Nephron progenitor cell (in vitro differentiated cells): ENCODE results near the gene USP9X.

ENCODE experiments used
- DNase-seq: peaks from one replicate; pipeline ENCODE4 v3.0.0; 2021
- H3K27ac Mint-ChIP-seq: 2 replicates; pipeline ENCODE4 v1.8.0; 2021; ENCODE audit warnings: mild to moderate bottlenecking, moderate library complexity, mixed read lengths
- H3K27me3 Mint-ChIP-seq: 2 replicates; pipeline ENCODE4 v1.8.0; 2021; ENCODE audit warnings: mild to moderate bottlenecking, low read depth, mixed read lengths; ENCODE audit not compliant: poor library complexity
- H3K36me3 Mint-ChIP-seq: 2 replicates; pipeline ENCODE4 v1.8.0; 2021; ENCODE audit warnings: low read depth, mixed read lengths
- H3K4me1 Mint-ChIP-seq: 2 replicates; pipeline ENCODE4 v1.8.0; 2021; ENCODE audit warnings: mixed read lengths
- H3K4me3 Mint-ChIP-seq: 2 replicates; pipeline ENCODE4 v1.8.0; 2021; ENCODE audit warnings: mild to moderate bottlenecking, moderate library complexity, mixed read lengths
- H3K9me3 Mint-ChIP-seq: 2 replicates; pipeline ENCODE4 v1.8.0; 2021; ENCODE audit warnings: mild to moderate bottlenecking, moderate library complexity, mixed read lengths
- TF ChIP-seq, protein P1 (sequence below): fragments of 200-600 bp; sonication (generic); IDR thresholded peaks from 2 replicates; pipeline ENCODE4 v1.5.0; 2021; ENCODE audit warnings: antibody characterized with exemption

The USP9X gene

DNA sequence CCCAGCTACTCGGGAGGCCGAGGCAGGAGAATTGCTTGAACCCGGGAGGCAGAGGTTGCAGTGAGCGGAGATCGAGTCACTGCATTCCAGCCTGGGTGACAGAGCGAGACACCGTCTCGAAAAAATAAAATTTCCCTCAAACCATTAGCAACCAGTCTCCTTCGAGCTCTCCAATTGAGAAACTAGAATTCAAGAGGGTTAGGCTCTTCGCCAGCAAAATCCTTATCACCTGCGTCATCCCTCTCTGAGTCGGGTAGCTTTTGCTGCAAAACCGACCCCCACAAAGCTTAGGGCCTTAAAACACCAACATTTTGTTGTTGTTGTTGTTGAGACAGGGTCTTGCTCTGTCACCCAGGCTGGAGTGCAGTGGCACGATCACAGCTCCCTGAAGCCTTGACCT, 173.6 kb downstream of the USP9X start:
- no peak for DNase-seq
- Mint-ChIP-seq H3K27me3 (peaks cover 3% of the 10 kb centered on the region), H3K9me3 (peaks cover 50% of the 10 kb centered on the region), H3K36me3 (no peaks in the 10 kb centered on the region), H3K4me1 (no peaks in the 10 kb centered on the region), H3K27ac (no peak overlapping the region), H3K4me3 (no peak overlapping the region)
- TF ChIP-seq, protein P1, sequence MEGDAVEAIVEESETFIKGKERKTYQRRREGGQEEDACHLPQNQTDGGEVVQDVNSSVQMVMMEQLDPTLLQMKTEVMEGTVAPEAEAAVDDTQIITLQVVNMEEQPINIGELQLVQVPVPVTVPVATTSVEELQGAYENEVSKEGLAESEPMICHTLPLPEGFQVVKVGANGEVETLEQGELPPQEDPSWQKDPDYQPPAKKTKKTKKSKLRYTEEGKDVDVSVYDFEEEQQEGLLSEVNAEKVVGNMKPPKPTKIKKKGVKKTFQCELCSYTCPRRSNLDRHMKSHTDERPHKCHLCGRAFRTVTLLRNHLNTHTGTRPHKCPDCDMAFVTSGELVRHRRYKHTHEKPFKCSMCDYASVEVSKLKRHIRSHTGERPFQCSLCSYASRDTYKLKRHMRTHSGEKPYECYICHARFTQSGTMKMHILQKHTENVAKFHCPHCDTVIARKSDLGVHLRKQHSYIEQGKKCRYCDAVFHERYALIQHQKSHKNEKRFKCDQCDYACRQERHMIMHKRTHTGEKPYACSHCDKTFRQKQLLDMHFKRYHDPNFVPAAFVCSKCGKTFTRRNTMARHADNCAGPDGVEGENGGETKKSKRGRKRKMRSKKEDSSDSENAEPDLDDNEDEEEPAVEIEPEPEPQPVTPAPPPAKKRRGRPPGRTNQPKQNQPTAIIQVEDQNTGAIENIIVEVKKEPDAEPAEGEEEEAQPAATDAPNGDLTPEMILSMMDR, result no peak

DNA sequence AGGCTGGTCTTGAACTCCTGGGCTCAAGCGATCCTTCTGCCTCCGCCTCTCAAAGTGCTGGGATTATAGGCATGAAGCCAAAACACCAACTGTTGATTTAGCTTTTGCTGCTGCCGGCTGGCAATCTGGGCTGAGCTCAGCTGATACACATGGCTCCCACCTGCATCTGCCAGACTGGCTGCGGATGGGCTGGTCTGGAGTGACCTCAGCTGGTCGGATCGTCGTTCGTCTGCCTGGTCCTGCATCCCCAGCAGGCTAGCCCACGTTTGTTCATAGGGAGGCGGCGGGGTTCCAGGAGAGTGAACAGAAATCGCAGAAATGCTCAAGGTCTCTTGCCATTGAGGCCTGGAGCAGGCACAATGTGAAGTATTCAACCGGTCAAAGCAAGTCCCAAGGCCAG, 174.3 kb downstream of the USP9X start:
- H3K27ac Mint-ChIP-seq, result no peak overlapping the region
- DNase-seq, result no peak
- H3K36me3 Mint-ChIP-seq, result no peaks in the 10 kb centered on the region
- H3K27me3 Mint-ChIP-seq, result peaks cover 3% of the 10 kb centered on the region
- TF ChIP-seq, protein P1, result no peak
- no peaks in the 10 kb centered on the region for H3K4me1 Mint-ChIP-seq
- H3K9me3 Mint-ChIP-seq, result peaks cover 48% of the 10 kb centered on the region
- no peak overlapping the region for H3K4me3 Mint-ChIP-seq

DNA sequence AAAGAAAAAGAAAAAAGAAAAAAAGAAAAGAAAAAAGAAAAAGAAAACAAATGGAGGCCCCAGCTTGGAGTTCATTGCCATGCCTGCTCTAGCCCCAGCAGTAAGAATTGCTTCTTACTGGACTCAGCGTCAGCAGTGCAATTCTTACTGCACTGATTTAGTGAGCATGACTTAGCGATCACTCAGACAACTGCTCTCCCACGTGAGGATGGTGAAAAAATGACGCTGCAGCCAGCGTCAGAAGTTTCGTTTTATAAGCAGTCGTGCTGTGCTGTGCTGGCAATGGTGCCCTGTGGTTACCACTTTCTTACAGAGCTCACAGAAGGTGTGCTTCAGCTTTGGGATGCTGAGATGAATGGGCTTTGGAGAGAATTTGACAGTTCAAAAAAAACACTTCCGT, 180.4 kb downstream of the USP9X start:
- Mint-ChIP-seq H3K4me3 (no peak overlapping the region), H3K9me3 (peaks cover 43% of the 10 kb centered on the region), H3K36me3 (no peaks in the 10 kb centered on the region), H3K27ac (no peak overlapping the region), H3K4me1 (peaks cover 4% of the 10 kb centered on the region), H3K27me3 (peaks cover 3% of the 10 kb centered on the region)
- no peak for DNase-seq
- TF ChIP-seq, protein P1, result no peak

DNA sequence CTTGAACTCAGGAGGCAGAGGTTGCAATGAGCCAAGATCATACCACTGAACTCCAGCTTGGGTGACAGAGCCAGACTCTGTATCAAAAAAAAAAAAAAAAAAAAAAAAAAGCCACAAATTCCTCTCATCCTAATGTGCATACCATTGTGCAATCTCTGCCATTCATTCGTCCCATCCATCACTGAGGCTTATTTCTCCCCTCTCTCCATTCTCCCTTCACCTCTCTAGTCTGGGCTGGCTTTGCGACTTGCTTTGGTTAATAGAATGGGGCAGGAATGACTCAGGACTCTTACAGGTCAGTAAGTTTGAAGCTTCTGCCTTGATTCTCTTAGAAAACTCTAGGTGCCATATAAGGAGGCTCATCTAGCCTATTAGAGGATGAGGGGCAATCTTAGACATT, 188.4 kb downstream of the USP9X start:
- H3K4me1 Mint-ChIP-seq, result peaks cover 17% of the 10 kb centered on the region
- TF ChIP-seq, protein P1, result no peak
- H3K36me3 Mint-ChIP-seq, result no peaks in the 10 kb centered on the region
- H3K27me3 Mint-ChIP-seq, result peaks cover 8% of the 10 kb centered on the region
- H3K4me3 Mint-ChIP-seq, result no peak overlapping the region
- H3K9me3 Mint-ChIP-seq, result peaks cover 36% of the 10 kb centered on the region
- no peak for DNase-seq
- H3K27ac Mint-ChIP-seq, result no peak overlapping the region

DNA sequence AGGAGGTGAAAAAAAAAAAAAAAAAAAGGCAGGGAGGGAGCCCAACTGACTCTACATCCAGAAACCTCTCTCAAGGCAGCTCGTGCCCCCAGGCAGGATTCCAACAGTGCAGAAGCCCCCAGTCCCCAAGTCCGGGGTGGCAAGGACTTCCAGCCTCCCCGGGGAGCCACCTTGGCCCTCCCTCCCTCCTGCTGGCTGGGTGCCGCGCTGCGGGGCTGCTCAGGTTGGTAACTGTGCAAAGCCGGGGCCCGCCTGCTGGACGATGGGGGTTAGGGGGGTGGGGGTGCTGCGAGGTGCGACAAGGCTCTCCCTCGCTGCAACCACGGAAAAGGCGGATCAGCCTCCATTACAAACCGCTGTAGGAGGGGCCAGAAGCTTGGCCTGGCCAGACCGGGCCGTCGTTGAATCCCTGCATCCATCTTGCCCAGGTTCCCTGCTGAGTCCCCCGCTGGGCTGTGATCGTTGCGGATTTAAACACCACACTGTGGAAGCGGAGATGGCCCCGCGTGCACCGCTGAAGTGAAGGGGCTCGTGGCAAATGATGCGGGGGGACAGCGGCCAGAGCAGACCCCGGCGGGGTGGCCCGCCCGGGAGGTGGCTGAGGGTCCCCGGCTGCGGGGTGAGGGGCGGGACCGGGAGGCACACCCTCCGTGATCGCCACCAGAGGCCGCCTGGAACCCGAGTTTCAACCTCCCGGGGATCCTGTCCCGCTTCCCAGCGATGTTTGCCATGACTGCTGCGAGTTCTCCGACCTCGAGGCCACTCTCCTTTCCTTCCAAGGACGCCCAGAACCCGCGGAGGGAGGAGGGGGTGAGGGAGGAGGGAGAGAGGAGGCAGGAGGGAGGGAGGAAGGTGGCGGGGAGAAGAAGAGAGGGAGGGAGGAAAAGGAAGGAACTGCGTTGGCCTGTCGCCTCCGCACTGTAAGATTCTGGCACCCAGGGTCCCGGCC, 190.7 kb downstream of the USP9X start:
- peaks cover 17% of the 10 kb centered on the region for H3K4me1 Mint-ChIP-seq
- H3K27ac Mint-ChIP-seq, result no peak overlapping the region
- TF ChIP-seq, protein P1, result peak; percentile 44
- peak overlapping the region; percentile 84 for H3K4me3 Mint-ChIP-seq
- peaks cover 10% of the 10 kb centered on the region for H3K27me3 Mint-ChIP-seq
- H3K9me3 Mint-ChIP-seq, result peaks cover 33% of the 10 kb centered on the region
- DNase-seq, result peak; percentile 66
- no peaks in the 10 kb centered on the region for H3K36me3 Mint-ChIP-seq
